PC-3 (cell line): ENCODE data around the gene CD99L2. TPM values are rescaled to one million over a fixed set of nuclear protein-coding genes. Genes with fewer than 3 reads are reported as not detected.

ENCODE experiments used
- ATAC-seq: fragments of 200-7000 bp; cut with Tn5 transposase; 2 replicates; pipeline ENCODE4 v1.9.1; 2020; ENCODE audit warnings: mild to moderate bottlenecking, moderate library complexity
- BruUV-seq: library from RNA; stranded (reverse); fragments of 400-500 nt; replicated peaks from 2 replicates; lab custom pipeline; 2021; lab: Mats Ljungman, UMichigan
- CTCF ChIA-PET: fragments of 300-600 bp; sonication (Branson Sonifier 250); formaldehyde crosslinking; loops from one replicate; lab custom pipeline; 2022; ENCODE audit warnings: antibody characterized with exemption; lab: Charles Lee
- POLR2A ChIA-PET: fragments of 300-600 bp; sonication (Branson Sonifier 250); formaldehyde crosslinking; loops from one replicate; lab custom pipeline; 2022; ENCODE audit warnings: antibody characterized with exemption; ENCODE audit not compliant: unreplicated experiment; lab: Charles Lee
- DNase-seq: peaks from one replicate; pipeline ENCODE4 v3.0.0-alpha.2; 2015
- H2AFZ ChIP-seq: fragments of 300-600 bp; sonication (generic); 2 replicates; pipeline ENCODE4 v1.6.0; 2016; ENCODE audit warnings: antibody characterized with exemption, low read length
- H3F3A ChIP-seq: fragments of 300-600 bp; sonication (generic); one replicate; pipeline ENCODE4 v1.6.0; 2017; ENCODE audit warnings: antibody characterized with exemption, low read length, control low read depth, mild to moderate bottlenecking; ENCODE audit not compliant: unreplicated experiment
- H3K27ac ChIP-seq: fragments of 300-600 bp; sonication (generic); 2 replicates; pipeline ENCODE4 v1.5.1; 2016; ENCODE audit warnings: mild to moderate bottlenecking, low read length
- H3K27me3 ChIP-seq: fragments of 300-600 bp; sonication (generic); 2 replicates; pipeline ENCODE4 v1.6.1; 2016; ENCODE audit warnings: low read length, mixed read lengths
- H3K36me3 ChIP-seq: fragments of 300-600 bp; sonication (generic); 2 replicates; pipeline ENCODE4 v1.6.1; 2016; ENCODE audit warnings: low read depth, mixed run types, low read length, mixed read lengths
- H3K4me1 ChIP-seq: fragments of 300-600 bp; sonication (generic); 2 replicates; pipeline ENCODE4 v1.5.1; 2016; ENCODE audit warnings: low read length; ENCODE audit not compliant: insufficient read depth
- H3K4me2 ChIP-seq: fragments of 300-600 bp; sonication (generic); 2 replicates; pipeline ENCODE4 v1.6.0; 2016; ENCODE audit warnings: low read length
- H3K4me3 ChIP-seq: fragments of 300-600 bp; sonication (generic); 2 replicates; pipeline ENCODE4 v1.5.1; 2016; ENCODE audit warnings: mild to moderate bottlenecking, low read length, mixed read lengths
- H3K79me2 ChIP-seq: fragments of 300-600 bp; sonication (generic); 2 replicates; pipeline ENCODE4 v1.6.1; 2017; ENCODE audit warnings: low read length, mixed read lengths
- H3K9ac ChIP-seq: fragments of 300-600 bp; sonication (generic); 2 replicates; pipeline ENCODE4 v1.6.0; 2016; ENCODE audit warnings: mild to moderate bottlenecking, low read length
- H3K9me2 ChIP-seq: fragments of 300-600 bp; sonication (generic); replicated peaks from 2 replicates; pipeline ENCODE4 v1.6.1; 2016; ENCODE audit warnings: mixed run types, low read length, mixed read lengths
- H3K9me3 ChIP-seq: fragments of 300-600 bp; sonication (generic); 2 replicates; pipeline ENCODE4 v1.6.1; 2016; ENCODE audit warnings: low read length, mixed read lengths
- H4K20me1 ChIP-seq: fragments of 300-600 bp; sonication (generic); 2 replicates; pipeline ENCODE4 v1.6.1; 2016; ENCODE audit warnings: low read length, mixed read lengths
- CTCF ChIP-seq: fragments of 300-600 bp; sonication (generic); conservative IDR thresholded peaks from 2 replicates; pipeline ENCODE4 v1.5.1; 2017; ENCODE audit warnings: antibody characterized with exemption, low read depth, mild to moderate bottlenecking, low read length
- EZH2 ChIP-seq: fragments of 300-600 bp; sonication (generic); IDR thresholded peaks from one replicate; pipeline ENCODE4 v1.6.1; 2017; ENCODE audit warnings: antibody characterized with exemption, mild to moderate bottlenecking, low read length; ENCODE audit not compliant: unreplicated experiment
- EZH2phosphoT487 ChIP-seq: fragments of 300-600 bp; sonication (generic); IDR thresholded peaks from 2 replicates; pipeline ENCODE4 v1.6.1; 2018; ENCODE audit warnings: mild to moderate bottlenecking, antibody characterized with exemption, low read length, borderline replicate concordance
- intact Hi-C: fragments of 100-400 bp; cut with micrococcal nuclease; formaldehyde crosslinking; loops from 2 replicates; pipeline ENCODE4 v1.9.0; 2023
- total RNA-seq: library from RNA; depleted of rRNA; stranded (reverse); fragments of >200 nt; gene quantifications from 2 replicates; pipeline ENCODE4 v1.2.3, GENCODE V29; 2014

The CD99L2 gene
- total RNA-seq, 1 experiment from 2014 or later: 9.4 TPM

- H3K27me3 ChIP-seq: no peaks in the 10 kb centered on the region
- no peaks in the 10 kb centered on the region for H4K20me1 ChIP-seq
- no peaks in the 10 kb centered on the region for H3K36me3 ChIP-seq
- H3K79me2 ChIP-seq: no peaks in the 10 kb centered on the region
- H3K4me1 ChIP-seq: no peaks in the 10 kb centered on the region
- ChIA-PET CTCF (no interaction called here), POLR2A (no interaction called here)
- no peak for DNase-seq
- H3K9me3 ChIP-seq: no peaks in the 10 kb centered on the region
- BruUV-seq: no TSS peak
- no peaks in the 10 kb centered on the region for H3K9me2 ChIP-seq
- H3K9ac ChIP-seq: no peak overlapping the region
- no peak overlapping the region for H3K4me3 ChIP-seq
- no peak overlapping the region for H2AFZ ChIP-seq
- no peaks in the 10 kb centered on the region for H3F3A ChIP-seq
- H3K27ac ChIP-seq: no peak overlapping the region
- no peak overlapping the region for H3K4me2 ChIP-seq
- no peak for ATAC-seq
- intact Hi-C loops: no loop called here
- TF ChIP-seq EZH2: no peak
- no peak for TF ChIP-seq EZH2phosphoT487
- TF ChIP-seq CTCF: no peak
Measured at GRCh38 chrX:150761176-150761818, 137.2 kb downstream of the CD99L2 start.

GRCh38 chrX:150759568-150760416 is 138.7 kb downstream of the CD99L2 start:
- H3K27ac ChIP-seq: no peak overlapping the region
- intact Hi-C loops: no loop called here
- no peaks in the 10 kb centered on the region for H3K36me3 ChIP-seq
- H3K9me3 ChIP-seq: no peaks in the 10 kb centered on the region
- ChIA-PET POLR2A (no interaction called here), CTCF (no interaction called here)
- BruUV-seq: no TSS peak
- no peaks in the 10 kb centered on the region for H3K79me2 ChIP-seq
- H3F3A ChIP-seq: no peaks in the 10 kb centered on the region
- no peak overlapping the region for H2AFZ ChIP-seq
- no peak for TF ChIP-seq EZH2
- TF ChIP-seq EZH2phosphoT487: no peak
- TF ChIP-seq CTCF: no peak
- H3K9me2 ChIP-seq: no peaks in the 10 kb centered on the region
- DNase-seq: no peak
- H3K27me3 ChIP-seq: no peaks in the 10 kb centered on the region
- no peak overlapping the region for H3K9ac ChIP-seq
- no peak overlapping the region for H3K4me3 ChIP-seq
- H3K4me2 ChIP-seq: no peak overlapping the region
- no peaks in the 10 kb centered on the region for H3K4me1 ChIP-seq
- H4K20me1 ChIP-seq: no peaks in the 10 kb centered on the region
- no peak for ATAC-seq

GRCh38 chrX:150757371-150757770 is 141.1 kb downstream of the CD99L2 start:
- Histone ChIP-seq H3K9me2 (no peaks in the 10 kb centered on the region), H4K20me1 (no peaks in the 10 kb centered on the region), H3K79me2 (no peaks in the 10 kb centered on the region), H3K9ac (no peak overlapping the region), H3K36me3 (peaks cover 3% of the 10 kb centered on the region; the same call in 1 of the 2 replicates), H3K4me2 (no peak overlapping the region), H2AFZ (no peak overlapping the region), H3K9me3 (no peaks in the 10 kb centered on the region), H3K4me3 (no peak overlapping the region), H3K4me1 (no peaks in the 10 kb centered on the region), H3K27me3 (no peaks in the 10 kb centered on the region), H3F3A (no peaks in the 10 kb centered on the region), H3K27ac (no peak overlapping the region)
- no peak for DNase-seq
- ChIA-PET POLR2A (no interaction called here), CTCF (no interaction called here)
- intact Hi-C loops: no loop called here
- no peak for ATAC-seq
- no TSS peak for BruUV-seq
- TF ChIP-seq CTCF (no peak), EZH2phosphoT487 (no peak)
